Testis (tissue), 2 donors: ENCODE data around the gene RFT1.

ENCODE experiments used
- CTCF ChIP-seq, 3 experiments: fragments of 450-650 bp in 2 of 3; fragments of 200-600 bp in 1 of 3; sonication (generic) in 1 of 3; IDR thresholded peaks; one replicate each; pipeline ENCODE4 v1.5.1; 2016 to 2019; ENCODE audit warnings: antibody characterized with exemption in 3 of 3, mild to moderate bottlenecking in 2 of 3, moderate library complexity in 1 of 3
- POLR2A ChIP-seq: fragments of 450-650 bp; IDR thresholded peaks from one replicate; pipeline ENCODE4 v1.6.1; 2017; ENCODE audit warnings: antibody characterized with exemption, mild to moderate bottlenecking, moderate library complexity

- TF ChIP-seq CTCF (IDR thresholded peaks at IDR 0.05) (no peak), POLR2A (no peak)
Measured at GRCh38 chr3:53065841-53066480, 64.3 kb downstream of the RFT1 start.
